Lung (tissue), 12 donors: ENCODE results near the gene VCL. TPM values are rescaled to one million over a fixed set of nuclear protein-coding genes. Genes with fewer than 3 reads are reported as not detected.

Experiments
- ATAC-seq: fragments of 200-7000 bp; cut with Tn5 transposase; one replicate; pipeline ENCODE4 v1.9.1; 2020; ENCODE audit warnings: moderate number of reproducible peaks; ENCODE audit not compliant: insufficient read depth, low FRiP score
- DNase-seq, 3 donors: peaks; one replicate each; pipeline ENCODE4 v3.0.0-alpha.2; 2013 to 2017
- H3K27ac ChIP-seq, 2 donors: one replicate each; pipeline ENCODE4 v1.5.1; 2013; ENCODE audit warnings: mild to moderate bottlenecking in 2 of 2, moderate library complexity in 2 of 2, control low read depth in 1 of 2, inconsistent platforms in 1 of 2, low read depth in 1 of 2, low read length in 1 of 2
- H3K27me3 ChIP-seq, 3 donors: one replicate each; pipeline ENCODE4 v1.5.1; 2013; ENCODE audit warnings: low read length in 2 of 3; ENCODE audit not compliant: control insufficient read depth in 3 of 3, insufficient read depth in 3 of 3
- H3K36me3 ChIP-seq, 4 donors: one replicate each; pipeline ENCODE4 v1.5.1; 2013; ENCODE audit warnings: low read length in 4 of 4, mild to moderate bottlenecking in 1 of 4, moderate library complexity in 1 of 4; ENCODE audit not compliant: control insufficient read depth in 4 of 4, insufficient read depth in 4 of 4
- H3K4me1 ChIP-seq, 5 donors: one replicate each; pipeline ENCODE4 v1.5.1; 2013; ENCODE audit warnings: low read length in 5 of 5, mild to moderate bottlenecking in 2 of 5, moderate library complexity in 1 of 5; ENCODE audit not compliant: control insufficient read depth in 5 of 5, insufficient read depth in 5 of 5
- H3K4me3 ChIP-seq: one replicate; pipeline ENCODE4 v1.5.1; 2013; ENCODE audit warnings: mild to moderate bottlenecking, control low read depth, moderate library complexity
- H3K9ac ChIP-seq, 2 donors: one replicate each; pipeline ENCODE4 v1.5.1; 2013; ENCODE audit warnings: low read length in 2 of 2, control low read depth in 1 of 2; ENCODE audit not compliant: insufficient read depth in 1 of 2
- H3K9me3 ChIP-seq, 4 donors: one replicate each; pipeline ENCODE4 v1.5.1; 2013; ENCODE audit warnings: low read length in 3 of 4, mild to moderate bottlenecking in 1 of 4, moderate library complexity in 1 of 4; ENCODE audit not compliant: control insufficient read depth in 4 of 4, insufficient read depth in 3 of 4
- WGBS, 2 donors: extraction: QIAGEN DNeasy Blood & Tissue Kit; methylation state at CpG; one replicate each; pipeline ENCODE4 v1.1.7; 2013; 5-methylcytosine and 5-hydroxymethylcytosine counted together
- polyA plus RNA-seq, 2 donors: library from polyadenylated mRNA; stranded (reverse); fragments of 200-250 nt; gene quantifications; one replicate each; pipeline ENCODE4 v1.2.1, GENCODE V29; 2013
- total RNA-seq, 2 donors: library from RNA; depleted of rRNA in 1 of 2; stranded (reverse); fragments of >200 nt in 1 of 2; gene quantifications; one replicate each; pipeline ENCODE4 v1.2.1, GENCODE V29; 2014 to 2021
- TF ChIP-seq, protein P1 (sequence below): IDR thresholded peaks from 2 replicates; pipeline ENCODE4 v1.5.1; 2012; ENCODE audit warnings: mild to moderate bottlenecking; ENCODE audit errors: control extremely low read depth, extremely low read depth
- donor health status: control.
- donor health status: control.
- donor health status: Bipolar disorder and iron deficiency.
- donor health status: healthy.
- donor health status: DM: yes; HTN: yes; CAD: no.

VCL gene
- total and polyA plus RNA-seq, 4 donors = 24.5 to 181 (median 86.3) TPM

DNA sequence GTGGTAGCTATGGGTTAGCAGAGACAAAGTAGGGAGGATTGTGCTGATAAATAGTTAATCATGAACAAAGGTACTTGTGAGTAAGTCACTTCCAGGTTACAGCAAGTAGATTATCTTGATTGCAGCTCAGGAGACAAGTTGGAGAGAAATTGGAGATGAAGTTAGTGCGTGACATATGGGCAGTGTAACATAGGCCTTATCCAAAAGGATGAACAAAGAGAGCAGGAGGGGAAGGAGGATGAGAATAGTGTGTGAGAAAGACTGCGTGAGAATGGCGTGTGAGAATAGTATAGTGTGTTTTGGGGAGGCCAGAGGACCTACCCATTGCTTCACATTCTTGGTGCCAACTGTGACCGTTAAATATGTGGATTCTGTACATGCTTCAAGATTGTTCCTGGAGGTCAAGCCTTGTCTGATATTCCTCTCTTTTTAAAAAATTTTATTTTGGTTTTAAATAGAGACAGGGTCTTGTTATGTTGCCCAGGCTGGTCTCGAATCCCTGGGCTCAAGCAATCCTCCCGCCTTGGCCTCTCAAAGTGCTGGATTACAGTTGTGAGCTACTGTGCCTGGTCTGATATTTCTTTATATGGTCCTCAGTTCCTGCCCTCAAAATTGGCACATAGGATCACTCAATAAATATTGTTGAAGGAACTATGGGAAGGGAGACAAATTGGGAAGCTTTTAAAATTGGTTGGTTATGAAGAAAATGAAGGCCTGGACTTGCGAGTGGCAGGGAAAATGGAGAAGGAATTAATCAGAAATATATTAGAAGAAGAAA lies 3.2 kb downstream of the VCL start:
- 87 to 92% methylated on average over 7 of the region's 7 CpGs for WGBS, 2 donors
- Histone ChIP-seq H3K36me3 (peaks cover 0 to 4% (median under 1%) of the 10 kb centered on the region in 4 donors), H3K27ac (no peak overlapping the region), H3K9ac (no peak overlapping the region), H3K4me3 (no peak overlapping the region), H3K4me1 (peaks cover 2 to 22% (median 10%) of the 10 kb centered on the region in 5 donors), H3K27me3 (no peaks in the 10 kb centered on the region), H3K9me3 (no peaks in the 10 kb centered on the region)
- no peak for ATAC-seq
- no peak for DNase-seq
- TF ChIP-seq, protein P1, sequence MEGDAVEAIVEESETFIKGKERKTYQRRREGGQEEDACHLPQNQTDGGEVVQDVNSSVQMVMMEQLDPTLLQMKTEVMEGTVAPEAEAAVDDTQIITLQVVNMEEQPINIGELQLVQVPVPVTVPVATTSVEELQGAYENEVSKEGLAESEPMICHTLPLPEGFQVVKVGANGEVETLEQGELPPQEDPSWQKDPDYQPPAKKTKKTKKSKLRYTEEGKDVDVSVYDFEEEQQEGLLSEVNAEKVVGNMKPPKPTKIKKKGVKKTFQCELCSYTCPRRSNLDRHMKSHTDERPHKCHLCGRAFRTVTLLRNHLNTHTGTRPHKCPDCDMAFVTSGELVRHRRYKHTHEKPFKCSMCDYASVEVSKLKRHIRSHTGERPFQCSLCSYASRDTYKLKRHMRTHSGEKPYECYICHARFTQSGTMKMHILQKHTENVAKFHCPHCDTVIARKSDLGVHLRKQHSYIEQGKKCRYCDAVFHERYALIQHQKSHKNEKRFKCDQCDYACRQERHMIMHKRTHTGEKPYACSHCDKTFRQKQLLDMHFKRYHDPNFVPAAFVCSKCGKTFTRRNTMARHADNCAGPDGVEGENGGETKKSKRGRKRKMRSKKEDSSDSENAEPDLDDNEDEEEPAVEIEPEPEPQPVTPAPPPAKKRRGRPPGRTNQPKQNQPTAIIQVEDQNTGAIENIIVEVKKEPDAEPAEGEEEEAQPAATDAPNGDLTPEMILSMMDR = no peak

DNA sequence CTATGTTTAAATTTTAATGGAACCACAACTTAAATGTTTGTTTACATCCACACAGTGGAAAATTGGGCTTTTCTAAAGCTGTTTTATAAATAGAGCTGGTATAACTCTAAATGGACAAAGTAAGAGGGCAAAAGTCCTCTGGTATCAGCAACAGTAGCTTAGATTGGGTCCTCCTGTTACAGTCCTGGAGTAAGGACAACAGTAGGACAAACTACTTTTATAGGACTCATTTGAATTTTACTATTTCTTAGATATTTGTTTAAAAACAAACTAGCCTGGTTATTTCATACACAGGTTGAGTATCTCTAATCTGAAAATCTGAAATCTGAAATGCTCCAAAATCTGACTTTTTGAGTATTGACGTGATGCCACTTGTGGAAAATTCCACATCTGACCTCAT lies 8.4 kb downstream of the VCL start:
- WGBS, 2 donors = 89 to 90% methylated on average over 1 of the region's 1 CpG

DNA sequence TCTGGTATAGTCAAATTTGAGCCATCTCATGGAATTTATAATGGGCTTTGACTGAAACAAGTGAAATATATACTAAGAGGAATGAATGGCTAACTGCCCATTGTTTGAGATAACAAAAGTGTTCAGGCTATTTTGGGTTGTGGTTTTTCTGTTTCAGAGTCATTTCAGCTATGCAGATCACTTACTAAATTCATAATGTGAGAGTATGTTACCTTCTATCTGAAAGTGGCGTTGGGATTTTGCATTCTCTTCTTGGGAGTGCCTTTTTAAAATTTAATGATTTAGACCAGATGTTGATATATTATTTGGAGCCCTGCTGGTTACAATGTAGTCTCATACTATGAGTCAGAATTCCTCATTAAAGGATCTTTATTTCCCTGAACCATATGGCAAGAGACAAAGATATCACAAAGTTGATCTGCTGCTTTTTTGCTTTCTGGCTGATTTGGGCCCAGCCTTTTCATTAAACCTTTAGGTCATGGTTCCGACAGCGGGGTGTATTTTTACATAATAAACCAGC lies 10.4 kb downstream of the VCL start:
- Histone ChIP-seq H3K9me3 (no peaks in the 10 kb centered on the region), H3K36me3 (peaks cover 0 to 13% (median 1%) of the 10 kb centered on the region in 4 donors), H3K4me1 (peaks cover 5 to 38% (median 21%) of the 10 kb centered on the region in 5 donors), H3K27ac (no peak overlapping the region), H3K9ac (no peak overlapping the region), H3K4me3 (no peak overlapping the region), H3K27me3 (no peaks in the 10 kb centered on the region)
- TF ChIP-seq, protein P1 = no peak
- 68 to 78% methylated on average over 3 of the region's 3 CpGs for WGBS, 2 donors
- DNase-seq (no peak), ATAC-seq (no peak)

More for the DNA sequence above, 8.4 kb downstream of the VCL start:
- TF ChIP-seq, protein P1 = no peak
- ATAC-seq = no peak
- no peak for DNase-seq
- Histone ChIP-seq H3K27me3 (no peaks in the 10 kb centered on the region), H3K9ac (no peak overlapping the region), H3K27ac (no peak overlapping the region), H3K36me3 (peaks cover 0 to 10% (median 1%) of the 10 kb centered on the region in 4 donors), H3K4me1 (peaks cover 1 to 22% (median 6%) of the 10 kb centered on the region in 5 donors), H3K9me3 (no peaks in the 10 kb centered on the region), H3K4me3 (no peak overlapping the region)
